Measurements from ENCODE around the gene TRPM3.

DNA sequence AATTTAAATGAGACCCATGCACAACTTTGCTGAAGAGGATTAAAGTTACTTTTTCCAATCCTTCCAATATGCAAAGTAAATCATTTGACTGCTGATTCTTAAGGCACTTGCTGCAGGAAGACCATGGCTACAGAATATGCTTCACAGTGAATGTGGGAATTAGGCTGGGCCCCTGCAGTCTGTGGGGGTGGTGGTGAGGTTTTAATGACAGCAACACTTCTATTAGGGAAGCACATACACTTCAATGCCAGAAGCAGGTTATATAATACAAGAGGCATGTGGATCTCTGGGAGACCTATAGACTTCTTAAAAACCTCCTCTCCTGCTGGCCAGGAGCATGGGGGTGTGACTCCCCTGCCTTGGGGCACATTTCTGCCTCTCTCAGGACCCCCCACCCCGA, 582.4 kb downstream of the TRPM3 start:
- TF ChIP-seq POLR2A (IDR thresholded peaks at IDR 0.05) (no peak), CTCF (IDR thresholded peaks at IDR 0.05) (no peak)
